Upper lobe of right lung (tissue), 1 donor: Measurements from ENCODE around the gene MUC21. TPM values are rescaled to one million over a fixed set of nuclear protein-coding genes. Genes with fewer than 3 reads are reported as not detected.
A peak's percentile ranks its signal among the peaks of the same experiment; 100 is the strongest.

Source experiments
- ATAC-seq: fragments of 200-7000 bp; cut with Tn5 transposase; one replicate; pipeline ENCODE4 v1.9.1; 2020; ENCODE audit warnings: mild to moderate bottlenecking, moderate library complexity
- DNase-seq: peaks from one replicate; pipeline ENCODE4 v3.0.0-alpha.2; 2020
- H3K27ac ChIP-seq: fragments of 200-600 bp; one replicate; pipeline ENCODE4 v1.8.0; 2022
- H3K27me3 ChIP-seq: fragments of 200-600 bp; one replicate; pipeline ENCODE4 v1.8.0; 2022; ENCODE audit warnings: mild to moderate bottlenecking
- H3K36me3 ChIP-seq: fragments of 200-600 bp; one replicate; pipeline ENCODE4 v1.8.0; 2022
- H3K4me1 ChIP-seq: fragments of 200-600 bp; one replicate; pipeline ENCODE4 v1.8.0; 2022
- H3K4me3 ChIP-seq: fragments of 200-600 bp; one replicate; pipeline ENCODE4 v1.8.0; 2022; ENCODE audit warnings: mild to moderate bottlenecking
- H3K9me3 ChIP-seq: fragments of 200-600 bp; one replicate; pipeline ENCODE4 v1.8.0; 2022
- intact Hi-C: fragments of 100-400 bp; cut with DNase I; formaldehyde crosslinking; loops from one replicate; pipeline ENCODE4 v1.11.0; 2022
- total RNA-seq: library from RNA; stranded (reverse); fragmentation: NEBNext Ultra II Directional; extraction: Animal tissue kit (Norgen Biotek cat#: 25700); gene quantifications from one replicate; pipeline ENCODE4 v1.2.1, GENCODE V29; 2021
- TF ChIP-seq, protein P1 (sequence below): fragments of 200-600 bp; IDR thresholded peaks from one replicate; pipeline ENCODE4 v1.8.0; 2022; ENCODE audit warnings: antibody characterized with exemption
- donor health status: DM: no; HTN: yes; CAD: no; lungs with severe emphysema.

Gene MUC21
- total RNA-seq, 1 donor from 2014 or later = 1.1 TPM

- H3K27ac ChIP-seq = no peak overlapping the region
- TF ChIP-seq, protein P1, sequence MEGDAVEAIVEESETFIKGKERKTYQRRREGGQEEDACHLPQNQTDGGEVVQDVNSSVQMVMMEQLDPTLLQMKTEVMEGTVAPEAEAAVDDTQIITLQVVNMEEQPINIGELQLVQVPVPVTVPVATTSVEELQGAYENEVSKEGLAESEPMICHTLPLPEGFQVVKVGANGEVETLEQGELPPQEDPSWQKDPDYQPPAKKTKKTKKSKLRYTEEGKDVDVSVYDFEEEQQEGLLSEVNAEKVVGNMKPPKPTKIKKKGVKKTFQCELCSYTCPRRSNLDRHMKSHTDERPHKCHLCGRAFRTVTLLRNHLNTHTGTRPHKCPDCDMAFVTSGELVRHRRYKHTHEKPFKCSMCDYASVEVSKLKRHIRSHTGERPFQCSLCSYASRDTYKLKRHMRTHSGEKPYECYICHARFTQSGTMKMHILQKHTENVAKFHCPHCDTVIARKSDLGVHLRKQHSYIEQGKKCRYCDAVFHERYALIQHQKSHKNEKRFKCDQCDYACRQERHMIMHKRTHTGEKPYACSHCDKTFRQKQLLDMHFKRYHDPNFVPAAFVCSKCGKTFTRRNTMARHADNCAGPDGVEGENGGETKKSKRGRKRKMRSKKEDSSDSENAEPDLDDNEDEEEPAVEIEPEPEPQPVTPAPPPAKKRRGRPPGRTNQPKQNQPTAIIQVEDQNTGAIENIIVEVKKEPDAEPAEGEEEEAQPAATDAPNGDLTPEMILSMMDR = no peak
- DNase-seq = no peak
- no peaks in the 10 kb centered on the region for H3K36me3 ChIP-seq
- H3K27me3 ChIP-seq = no peaks in the 10 kb centered on the region
- no peaks in the 10 kb centered on the region for H3K4me1 ChIP-seq
- ATAC-seq = no peak
- H3K4me3 ChIP-seq = no peak overlapping the region
- intact Hi-C loops = no loop called here
- no peaks in the 10 kb centered on the region for H3K9me3 ChIP-seq
These were observed 34.7 kb upstream of the MUC21 start for GRCh38 chr6:30948811-30949210.

- TF ChIP-seq, protein P1 = no peak
- intact Hi-C loops = no loop called here
These were observed 31.5 kb upstream of the MUC21 start for GRCh38 chr6:30951907-30952469.

GRCh38 chr6:30954631-30955366 is 28.7 kb upstream of the MUC21 start:
- Histone ChIP-seq H3K4me1 (peaks cover 7% of the 10 kb centered on the region), H3K27ac (peak overlapping the region; percentile 64)

More at GRCh38 chr6:30951907-30952469, 31.5 kb upstream of the MUC21 start:
- Histone ChIP-seq H3K27me3 (no peaks in the 10 kb centered on the region), H3K9me3 (no peaks in the 10 kb centered on the region), H3K4me1 (peaks cover 7% of the 10 kb centered on the region), H3K27ac (no peak overlapping the region), H3K36me3 (no peaks in the 10 kb centered on the region), H3K4me3 (no peak overlapping the region)
- ATAC-seq = no peak
- no peak for DNase-seq

GRCh38 chr6:30955367-30956042 is 28.0 kb upstream of the MUC21 start:
- peak; percentile 95 for ATAC-seq
- DNase-seq = peak; percentile 91
- intact Hi-C loops = no loop called here
- peaks cover 7% of the 10 kb centered on the region for H3K4me1 ChIP-seq
- no peaks in the 10 kb centered on the region for H3K27me3 ChIP-seq
- no peaks in the 10 kb centered on the region for H3K9me3 ChIP-seq
- H3K4me3 ChIP-seq = peak overlapping the region; percentile 39
- TF ChIP-seq, protein P1 = no peak
- no peaks in the 10 kb centered on the region for H3K36me3 ChIP-seq
- H3K27ac ChIP-seq = peak overlapping the region; percentile 64

More at GRCh38 chr6:30954631-30955366, 28.7 kb upstream of the MUC21 start:
- TF ChIP-seq, protein P1 = no peak
- intact Hi-C loops = no loop called here
- Histone ChIP-seq H3K9me3 (no peaks in the 10 kb centered on the region), H3K4me3 (peak overlapping the region; percentile 39), H3K27me3 (no peaks in the 10 kb centered on the region), H3K36me3 (no peaks in the 10 kb centered on the region)
- ATAC-seq = no peak
- DNase-seq = no peak

DNA sequence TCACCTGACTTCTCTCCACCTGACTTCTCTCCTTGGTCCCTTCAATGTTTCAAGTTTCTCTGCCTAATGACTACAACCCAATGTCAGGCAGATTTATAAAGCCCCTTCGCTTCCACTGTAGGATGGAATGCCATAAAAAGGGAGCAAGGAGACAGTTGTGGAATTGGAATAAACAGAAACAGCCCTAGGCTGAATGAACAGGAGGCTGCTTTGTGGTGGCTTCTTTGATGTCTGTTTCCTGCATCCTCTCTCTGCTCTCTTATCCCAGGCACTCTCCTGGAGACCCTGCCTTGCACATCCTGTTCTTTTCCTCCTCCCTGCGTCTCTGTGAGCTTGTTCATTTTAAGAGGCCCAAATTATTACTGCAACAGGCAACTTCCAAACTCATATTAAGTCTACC is 25.8 kb upstream of the MUC21 start:
- H3K4me1 ChIP-seq = peaks cover 7% of the 10 kb centered on the region
- no peaks in the 10 kb centered on the region for H3K27me3 ChIP-seq
- no peaks in the 10 kb centered on the region for H3K9me3 ChIP-seq
- intact Hi-C loops = no loop called here
- DNase-seq (no peak), ATAC-seq (no peak)
- H3K4me3 ChIP-seq = no peak overlapping the region
- no peak overlapping the region for H3K27ac ChIP-seq
- TF ChIP-seq, protein P1 = no peak
- H3K36me3 ChIP-seq = no peaks in the 10 kb centered on the region
